HG03342 (cell line): Measurements from ENCODE around the gene STT3B.

Experiments
- ATAC-seq: cut with Tn5 transposase; IDR thresholded peaks from one replicate; pipeline ENCODE4 v1.9.1; 2021; ENCODE audit warnings: mild to moderate bottlenecking, moderate library complexity; ENCODE audit not compliant: unreplicated experiment

STT3B gene

DNA sequence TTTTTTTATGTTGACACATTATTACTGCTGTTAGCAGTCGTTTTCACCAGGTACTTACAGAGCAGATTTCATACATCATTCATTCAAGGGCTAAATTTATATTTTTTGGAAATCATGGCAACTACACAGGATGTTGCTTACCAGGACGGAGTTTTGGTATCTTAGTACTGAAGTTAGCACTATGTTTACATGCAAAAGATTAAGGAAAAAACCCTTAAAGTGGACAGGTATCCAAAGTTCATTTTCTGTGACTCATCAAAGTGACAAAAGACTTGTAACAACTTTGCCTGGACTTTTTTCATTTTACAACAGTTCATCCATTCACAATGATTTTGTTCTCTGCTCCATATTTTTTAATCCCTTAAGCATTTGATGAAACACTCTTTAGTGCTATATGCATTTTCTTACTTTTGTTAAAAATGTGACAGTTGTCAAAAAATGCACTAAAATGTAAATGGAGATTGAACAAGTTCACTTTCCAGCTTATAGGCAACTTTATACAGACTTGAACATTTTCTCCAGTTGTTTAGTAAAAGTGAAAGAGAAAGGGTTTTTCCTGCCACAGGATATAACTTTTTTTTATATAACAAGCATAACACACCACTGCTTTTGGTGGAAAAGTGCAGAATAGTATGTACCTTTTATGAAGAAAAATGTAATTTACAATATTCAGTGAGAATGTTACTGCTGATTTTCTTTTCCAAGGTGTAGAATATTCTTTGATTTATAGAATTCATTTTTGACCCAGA lies 104.1 kb downstream of the STT3B start:
- no peak for ATAC-seq

DNA sequence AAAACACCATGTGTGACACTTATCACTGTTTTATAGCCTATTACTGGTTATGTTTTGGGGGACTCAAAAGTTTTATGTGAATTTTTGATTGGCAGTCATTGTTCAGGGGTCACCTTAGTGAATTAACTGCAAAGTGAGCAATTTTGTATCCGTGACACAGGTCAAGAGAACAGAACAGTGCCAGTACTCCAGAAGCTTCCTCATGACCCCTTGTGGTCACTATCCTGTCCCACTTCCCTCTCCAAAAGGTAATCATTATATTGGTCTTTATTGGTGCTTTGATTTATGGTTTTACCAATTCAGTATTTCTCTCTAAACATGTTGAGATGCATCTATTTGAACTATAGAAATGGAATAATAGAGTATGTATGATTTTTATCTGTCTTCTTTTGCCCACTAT lies 107.1 kb downstream of the STT3B start:
- ATAC-seq = no peak

DNA sequence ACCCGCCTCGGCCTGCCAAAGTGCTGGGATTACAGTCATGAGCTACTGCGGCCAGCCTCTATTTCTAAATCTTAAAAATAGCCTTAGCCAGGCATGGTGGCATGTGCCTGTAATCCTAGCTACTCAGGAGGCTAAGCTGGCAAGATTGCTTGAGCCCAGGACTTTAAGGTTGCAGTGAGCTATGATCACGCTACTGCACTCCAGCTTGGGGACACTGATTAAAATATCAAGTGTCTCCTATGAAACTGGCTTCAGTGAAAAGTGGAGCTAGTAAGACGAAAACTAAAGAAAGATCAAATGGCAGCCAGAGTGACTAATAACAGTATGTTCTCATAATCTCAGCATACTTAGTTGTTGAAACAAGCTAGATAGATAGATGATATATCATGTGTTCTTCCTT lies 112.5 kb downstream of the STT3B start:
- ATAC-seq = no peak

DNA sequence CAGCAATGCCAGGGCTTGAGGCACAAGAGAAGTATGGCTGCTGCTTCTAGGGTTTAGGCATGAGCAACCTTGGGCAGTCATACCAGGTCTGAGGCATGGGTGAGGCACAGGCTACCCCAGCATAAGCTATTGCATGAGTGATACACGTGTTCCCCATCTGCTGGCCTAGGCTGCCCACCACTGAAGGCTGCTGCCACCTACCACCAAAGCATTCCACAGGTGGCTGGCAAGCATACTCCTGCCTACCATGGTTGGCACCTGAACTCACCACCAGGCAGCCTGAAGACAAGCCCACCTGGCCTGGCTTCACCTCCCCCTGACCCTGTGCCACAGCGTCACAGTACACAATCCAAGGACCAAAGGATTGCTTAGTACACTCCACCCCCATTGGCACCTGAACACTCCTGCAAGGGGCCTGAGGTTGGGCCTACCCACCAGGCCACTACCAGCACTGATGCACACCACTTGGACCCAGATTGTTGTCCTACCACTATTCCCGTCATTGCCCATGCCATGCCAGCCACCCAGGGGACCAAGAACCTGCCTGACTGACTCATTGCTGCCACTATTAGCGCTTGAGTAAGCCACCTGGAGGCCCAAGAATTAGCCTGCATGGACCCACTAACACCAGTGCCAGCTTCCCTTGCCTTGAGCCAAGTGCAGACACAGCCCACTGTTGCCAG lies 115.7 kb downstream of the STT3B start:
- no peak for ATAC-seq

DNA sequence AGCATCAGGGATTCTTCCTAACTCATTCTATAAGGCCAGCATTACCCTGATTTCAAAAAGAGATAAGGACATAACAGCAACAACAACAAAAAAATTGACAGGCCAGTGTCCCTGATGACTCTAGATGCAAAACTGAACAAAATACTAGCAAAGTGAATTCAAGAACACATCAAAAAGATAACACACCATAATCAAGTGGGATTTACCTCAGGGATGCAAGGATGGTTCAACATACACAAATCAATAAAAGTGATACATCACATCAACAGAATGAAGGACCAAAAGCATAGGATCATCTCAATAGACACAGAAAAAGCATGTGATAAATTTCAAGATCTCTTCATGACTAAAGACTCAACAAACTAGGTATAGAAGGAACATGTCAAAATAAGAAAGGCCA lies 119.6 kb downstream of the STT3B start:
- ATAC-seq = no peak

DNA sequence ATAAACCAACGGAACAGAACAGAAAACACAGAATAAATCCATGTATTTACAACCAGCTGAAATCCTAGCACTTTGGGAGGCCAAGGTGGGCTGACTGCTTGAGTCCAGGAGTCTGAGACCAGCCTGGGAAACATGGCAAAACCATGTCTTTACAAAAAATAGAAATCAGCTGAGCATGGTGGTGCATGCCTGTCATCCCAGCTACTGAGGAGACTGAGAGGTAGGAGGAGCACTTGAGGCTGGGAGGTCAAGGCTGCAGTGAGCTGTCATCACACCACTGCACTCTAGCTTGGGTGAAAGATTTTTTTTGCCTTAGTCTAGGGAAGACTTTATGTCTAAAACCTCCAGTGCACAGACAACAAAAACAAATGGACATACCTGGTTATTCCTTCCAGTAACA lies 120.7 kb downstream of the STT3B start:
- ATAC-seq = no peak

DNA sequence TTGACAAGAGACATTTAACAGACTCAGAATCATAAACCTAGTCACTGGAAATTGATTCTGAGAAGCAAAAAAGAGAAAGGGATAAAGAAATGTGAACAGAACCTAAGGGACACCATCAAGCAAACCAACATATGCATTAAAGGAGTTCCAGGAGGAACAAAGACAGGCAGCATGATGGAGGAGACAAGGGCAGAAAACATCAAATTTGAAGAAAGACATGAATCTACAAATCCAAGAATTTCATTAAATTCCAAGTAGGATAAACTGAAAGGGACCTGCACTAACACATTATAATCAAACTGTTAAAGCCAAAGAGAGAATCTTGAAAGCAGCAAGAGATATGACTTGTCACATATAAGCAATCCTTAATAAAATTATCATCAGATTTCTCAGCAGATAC lies 122.3 kb downstream of the STT3B start:
- ATAC-seq = no peak

DNA sequence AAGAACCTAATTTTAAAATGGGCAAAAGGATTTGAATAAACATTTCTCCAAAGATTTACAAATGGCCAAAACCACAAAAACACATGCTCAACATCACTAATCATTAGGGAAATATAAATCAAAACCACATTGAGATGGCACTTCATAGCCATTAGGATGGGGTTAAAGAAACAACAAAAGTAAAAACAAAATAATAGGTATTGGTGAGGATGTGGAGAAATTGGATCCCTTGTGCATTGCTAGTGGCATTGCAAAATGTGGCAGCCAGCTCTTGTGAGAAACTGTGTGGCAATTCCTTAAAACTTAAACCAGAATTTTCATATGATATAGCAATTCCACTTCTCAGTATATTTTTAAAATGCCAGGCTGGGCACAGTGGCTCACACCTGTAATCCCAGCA lies 126.5 kb downstream of the STT3B start:
- ATAC-seq = no peak

DNA sequence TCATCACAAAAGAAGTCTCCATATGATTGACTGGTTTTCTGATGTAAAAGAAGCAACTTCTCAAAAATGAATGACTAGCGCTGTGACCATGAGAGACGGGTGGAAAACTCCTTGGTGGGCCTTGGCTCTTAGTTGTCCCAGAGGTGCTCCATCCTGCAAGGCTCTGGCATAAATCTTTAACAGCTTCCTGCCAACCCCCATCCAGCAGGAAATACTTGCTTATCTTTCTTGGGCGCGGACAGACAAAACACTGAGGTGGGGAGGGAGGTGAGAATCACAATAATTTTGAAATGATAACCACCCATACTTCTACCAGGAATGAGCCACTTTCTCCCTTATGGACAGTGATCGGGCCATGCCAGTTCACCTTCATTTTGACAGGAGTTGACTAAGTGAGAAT lies 128.6 kb downstream of the STT3B start:
- no peak for ATAC-seq

DNA sequence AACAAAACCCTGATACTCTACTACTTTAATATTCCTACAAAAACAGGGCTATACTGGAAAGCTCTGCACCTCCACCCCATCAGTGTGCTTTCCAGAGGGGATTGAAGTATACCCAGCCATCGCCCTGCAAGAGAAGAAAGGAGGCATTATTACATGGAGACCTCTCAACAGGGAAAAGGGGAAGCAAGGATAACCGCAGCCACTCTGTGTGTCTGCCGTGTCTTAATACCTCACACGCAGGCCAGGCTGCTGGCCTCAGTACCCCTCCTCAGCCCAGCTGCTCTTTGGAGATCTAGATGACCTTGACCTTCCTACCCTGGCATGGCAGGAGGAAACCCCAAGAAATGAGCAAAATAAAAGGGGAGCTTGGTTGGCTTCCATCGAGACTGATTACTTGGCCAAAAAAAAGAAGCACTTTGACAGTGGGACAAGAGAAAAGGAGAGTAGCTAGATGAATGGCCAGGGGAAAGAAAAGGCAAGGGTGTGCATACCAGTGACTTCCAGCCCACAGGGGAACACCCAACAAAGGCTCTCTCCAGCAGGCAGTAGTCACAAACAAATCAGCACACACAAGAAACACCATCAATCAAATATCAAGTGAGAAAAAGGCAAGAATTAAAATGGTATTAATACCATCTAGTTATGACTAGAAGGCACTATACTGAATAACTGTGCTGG lies 129.4 kb downstream of the STT3B start:
- no peak for ATAC-seq

DNA sequence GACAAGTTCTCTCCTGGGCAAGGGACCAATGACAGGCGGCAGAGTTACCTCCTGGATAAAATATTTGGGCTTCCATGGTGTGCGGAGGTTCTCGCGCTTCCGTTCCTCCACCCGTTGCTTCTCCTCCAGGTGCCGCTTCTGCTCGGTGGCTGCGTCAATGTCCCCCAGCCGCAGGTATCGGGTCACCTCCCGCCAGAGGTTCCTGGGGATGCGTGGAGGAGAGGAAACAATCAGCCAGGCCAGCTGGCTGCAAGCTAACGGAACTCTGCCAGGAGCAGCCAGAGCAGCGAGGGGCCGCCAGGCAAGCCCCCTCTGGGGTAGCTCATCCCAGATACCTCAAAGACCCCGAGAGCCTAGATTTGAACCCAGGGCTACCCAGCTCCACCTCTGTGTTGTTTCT lies 131.3 kb downstream of the STT3B start:
- ATAC-seq = no peak

DNA sequence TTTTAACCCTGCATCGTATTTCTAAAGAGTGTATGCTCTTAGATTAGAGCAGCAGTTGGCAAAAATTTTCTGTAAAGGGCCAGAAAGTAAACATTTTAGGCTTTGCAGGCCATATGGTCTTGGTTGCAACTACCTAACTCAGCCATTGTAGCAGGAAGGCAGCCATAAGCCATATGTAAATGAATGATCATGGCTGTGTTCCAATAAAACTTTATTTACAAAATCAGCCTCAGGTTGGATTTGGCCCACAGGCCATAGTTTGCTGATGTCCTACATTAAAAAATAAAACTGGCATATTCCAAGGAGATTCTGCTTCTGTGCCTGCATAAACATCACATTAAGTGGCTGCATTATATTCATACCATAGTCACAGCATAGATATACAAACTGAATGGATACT lies 134.9 kb downstream of the STT3B start:
- no peak for ATAC-seq

DNA sequence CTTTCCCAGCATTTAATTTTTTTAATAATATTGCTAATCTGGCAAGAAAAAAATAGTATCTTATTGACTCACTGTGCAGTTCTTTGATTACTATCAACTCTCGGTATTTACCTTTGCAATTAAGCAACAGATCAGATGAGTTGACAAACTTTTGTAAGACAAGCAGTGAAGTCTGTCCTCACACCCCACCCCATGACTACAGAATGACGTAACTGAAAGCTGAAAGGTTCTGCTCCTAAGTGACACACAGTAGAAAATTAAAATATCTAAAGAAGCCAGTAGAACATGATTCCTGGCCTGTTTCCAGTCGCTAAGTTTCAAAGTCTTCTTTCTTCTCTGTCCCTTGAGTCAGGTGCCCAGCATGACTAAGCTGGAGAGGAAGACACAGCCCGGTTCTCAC lies 135.5 kb downstream of the STT3B start:
- no peak for ATAC-seq

DNA sequence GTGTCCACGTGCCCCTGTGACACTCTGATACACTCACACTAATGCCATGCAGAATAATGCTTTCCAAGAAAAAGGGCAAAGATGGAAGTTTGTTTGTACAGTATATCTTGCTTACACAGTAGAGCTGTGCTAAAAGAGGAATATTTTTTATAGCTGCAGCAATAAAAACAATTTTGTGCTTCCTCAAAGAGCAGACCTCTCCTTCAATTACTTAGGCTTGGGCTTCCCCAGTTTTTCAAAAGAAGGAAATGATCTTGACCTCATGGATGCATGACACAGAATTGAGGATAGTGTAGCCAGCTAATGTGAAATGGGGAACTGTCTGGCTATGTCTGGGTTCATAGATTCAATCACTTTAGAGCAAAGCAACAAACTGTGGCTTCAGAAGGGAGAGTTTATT lies 137.4 kb downstream of the STT3B start:
- ATAC-seq = no peak

DNA sequence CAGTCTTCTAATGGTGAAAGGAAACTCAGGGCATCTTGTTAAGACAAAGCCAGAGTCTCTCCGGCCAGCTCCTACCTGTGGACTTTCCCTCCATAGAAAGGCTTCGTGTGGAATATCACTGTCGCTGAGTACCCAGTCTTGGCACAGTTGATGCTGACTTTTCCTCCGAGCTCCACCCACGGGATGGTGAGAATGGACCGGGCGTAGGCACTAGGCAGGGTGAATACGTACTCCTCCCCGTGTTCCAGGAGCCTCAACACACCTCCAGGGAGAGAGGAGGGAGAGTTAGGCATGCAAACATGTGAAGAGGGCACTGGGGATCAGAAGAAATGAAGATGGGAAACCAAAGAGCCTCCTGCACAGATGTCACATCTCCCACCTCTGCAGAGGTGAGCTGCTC lies 138.0 kb downstream of the STT3B start:
- ATAC-seq = no peak

DNA sequence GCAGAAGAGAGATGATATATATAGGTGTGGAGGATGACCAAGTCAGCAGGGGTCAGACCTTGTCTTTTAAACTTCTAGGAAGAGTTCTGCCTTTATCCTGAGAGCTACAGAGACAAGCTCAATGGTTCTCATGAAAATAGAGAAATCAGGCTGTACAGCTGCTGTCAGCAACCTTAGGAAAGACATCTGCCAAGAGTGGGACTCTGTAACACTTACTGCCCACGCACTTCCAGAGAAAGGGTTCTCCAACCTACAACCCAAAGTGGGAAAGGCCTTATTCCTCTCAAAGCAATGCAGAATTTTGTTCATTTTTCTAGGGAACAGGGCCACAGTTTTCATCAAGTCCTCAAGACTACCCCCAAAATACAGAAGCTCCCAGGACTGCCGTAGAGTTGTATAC lies 138.7 kb downstream of the STT3B start:
- no peak for ATAC-seq

DNA sequence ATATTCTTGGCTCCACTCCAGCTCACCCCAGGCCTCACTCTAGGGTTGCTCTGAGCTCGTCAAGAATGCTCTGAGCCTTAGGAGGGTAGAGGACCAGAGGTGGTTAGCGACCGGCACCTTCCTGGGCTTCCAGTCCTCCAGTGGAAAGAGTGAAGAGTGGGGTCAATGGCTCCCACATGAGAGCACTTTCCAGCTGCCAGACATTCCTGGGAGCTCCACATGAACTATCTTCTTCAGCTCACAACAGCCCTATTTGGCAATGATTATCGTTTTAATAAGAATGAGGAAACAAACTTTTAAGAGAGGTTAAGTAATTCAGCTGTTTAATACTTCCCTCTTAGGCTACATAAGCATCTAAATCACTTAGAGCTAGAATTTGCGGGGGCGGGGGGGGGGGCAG lies 139.3 kb downstream of the STT3B start:
- ATAC-seq = no peak

DNA sequence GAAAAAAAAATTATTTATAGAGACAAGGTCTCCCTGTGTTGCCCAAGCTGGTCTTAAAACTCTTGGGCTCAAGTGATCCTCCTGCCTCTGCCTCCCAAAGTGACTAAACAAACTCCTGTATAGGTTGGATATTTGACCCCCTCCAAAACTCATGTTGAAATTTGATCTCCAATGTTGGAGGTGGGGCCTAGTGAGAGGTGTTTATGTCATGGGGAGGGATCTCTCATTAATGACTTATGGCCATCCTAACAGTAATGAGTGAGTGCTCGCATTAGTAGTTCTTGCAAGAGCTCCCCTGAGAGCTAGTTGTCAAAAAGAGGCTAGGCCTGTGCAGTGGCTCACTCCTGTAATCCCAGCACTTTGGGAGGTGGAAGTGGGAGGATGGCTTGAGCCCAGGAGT lies 141.2 kb downstream of the STT3B start:
- no peak for ATAC-seq

DNA sequence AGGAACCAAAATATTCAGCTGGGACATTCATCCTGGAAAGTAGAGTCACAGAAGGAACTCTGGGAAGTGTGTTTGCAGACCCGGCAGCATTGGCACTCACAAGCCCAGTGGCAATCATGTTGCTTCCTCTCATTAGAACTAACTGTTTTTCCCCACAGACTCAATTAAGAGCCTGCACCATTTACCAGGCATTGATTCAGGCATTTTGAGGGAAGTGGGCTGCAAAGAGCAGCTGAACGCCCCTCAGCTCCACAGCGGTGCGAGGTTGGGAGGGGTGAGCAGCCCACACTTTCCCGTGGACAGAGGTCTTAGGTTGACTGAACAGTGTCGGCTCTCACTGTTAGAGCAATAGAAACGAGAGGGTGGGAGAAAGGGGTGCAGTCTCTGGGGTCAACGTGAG lies 143.8 kb downstream of the STT3B start:
- no peak for ATAC-seq

DNA sequence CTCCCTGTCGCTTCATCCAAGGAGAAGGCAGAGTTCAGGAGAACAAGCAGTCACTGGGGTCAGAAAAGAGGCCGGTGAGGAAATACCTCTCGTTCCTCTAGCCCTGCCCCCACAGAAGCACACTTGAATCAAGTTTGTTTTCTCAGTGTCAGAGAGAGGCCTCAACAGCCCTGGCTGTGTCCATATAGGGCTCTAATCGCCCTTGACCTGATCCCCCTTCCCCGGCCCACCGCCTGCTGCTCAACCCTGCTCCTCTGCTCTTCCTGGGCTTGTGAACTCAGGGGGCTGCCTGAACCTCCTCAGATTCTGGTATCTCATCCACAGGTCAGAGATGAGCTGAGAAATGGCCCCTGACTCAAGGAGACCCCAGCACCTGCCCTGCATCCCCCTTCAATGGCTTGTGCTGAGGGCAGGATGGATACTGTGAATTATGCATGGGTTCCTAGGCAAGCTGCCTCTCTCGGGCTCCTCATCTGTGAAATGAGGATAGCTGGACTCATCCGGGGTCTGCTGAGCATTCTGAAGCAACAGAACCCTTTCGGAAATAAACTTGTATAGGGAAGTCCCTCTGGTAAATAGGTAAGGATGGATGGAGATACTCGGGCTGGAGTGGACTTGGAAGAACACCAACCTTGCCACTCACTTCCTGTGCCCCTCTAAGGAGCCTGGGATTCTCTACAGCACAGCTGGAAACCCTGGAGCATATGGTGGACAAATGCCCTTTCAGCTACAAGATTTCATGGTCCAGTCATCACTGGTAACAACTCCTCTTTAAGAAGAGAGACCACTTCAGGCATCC lies 147.5 kb downstream of the STT3B start:
- ATAC-seq = no peak
